Panc1 (cell line): ENCODE results near the gene ADAM12.

Experiments
- CTCF ChIP-seq: fragments of 450-650 bp; IDR thresholded peaks from 2 replicates; pipeline ENCODE4 v1.5.1; 2017; ENCODE audit warnings: mild to moderate bottlenecking
- POLR2AphosphoS5 ChIP-seq: IDR thresholded peaks from 2 replicates; pipeline ENCODE4 v1.6.1; 2012; ENCODE audit warnings: mild to moderate bottlenecking, low read depth, low read length, moderate library complexity
- SIN3A ChIP-seq: IDR thresholded peaks from 2 replicates; pipeline ENCODE4 v1.6.1; 2012; ENCODE audit warnings: low read depth, mild to moderate bottlenecking, low read length, moderate library complexity, borderline replicate concordance; ENCODE audit not compliant: insufficient read depth
- TCF7L2 ChIP-seq: IDR thresholded peaks from 2 replicates; pipeline ENCODE4 v1.6.1; 2011; ENCODE audit warnings: mild to moderate bottlenecking, low read depth, low read length, inconsistent platforms
- TF ChIP-seq, protein P1 (sequence below), 2 experiments: IDR thresholded peaks; 2 replicates each; pipeline ENCODE4 v1.6.1; 2011 to 2012; ENCODE audit warnings: low read depth in 2 of 2, control low read depth in 1 of 2, low read length in 1 of 2, mild to moderate bottlenecking in 1 of 2, moderate library complexity in 1 of 2; ENCODE audit not compliant: insufficient read depth in 1 of 2

GRCh38 chr10:126084369-126084768 is 303.9 kb downstream of the ADAM12 start:
- TF ChIP-seq POLR2AphosphoS5 (no peak), SIN3A (no peak), CTCF (no peak), TCF7L2 (no peak)
- TF ChIP-seq, protein P1, sequence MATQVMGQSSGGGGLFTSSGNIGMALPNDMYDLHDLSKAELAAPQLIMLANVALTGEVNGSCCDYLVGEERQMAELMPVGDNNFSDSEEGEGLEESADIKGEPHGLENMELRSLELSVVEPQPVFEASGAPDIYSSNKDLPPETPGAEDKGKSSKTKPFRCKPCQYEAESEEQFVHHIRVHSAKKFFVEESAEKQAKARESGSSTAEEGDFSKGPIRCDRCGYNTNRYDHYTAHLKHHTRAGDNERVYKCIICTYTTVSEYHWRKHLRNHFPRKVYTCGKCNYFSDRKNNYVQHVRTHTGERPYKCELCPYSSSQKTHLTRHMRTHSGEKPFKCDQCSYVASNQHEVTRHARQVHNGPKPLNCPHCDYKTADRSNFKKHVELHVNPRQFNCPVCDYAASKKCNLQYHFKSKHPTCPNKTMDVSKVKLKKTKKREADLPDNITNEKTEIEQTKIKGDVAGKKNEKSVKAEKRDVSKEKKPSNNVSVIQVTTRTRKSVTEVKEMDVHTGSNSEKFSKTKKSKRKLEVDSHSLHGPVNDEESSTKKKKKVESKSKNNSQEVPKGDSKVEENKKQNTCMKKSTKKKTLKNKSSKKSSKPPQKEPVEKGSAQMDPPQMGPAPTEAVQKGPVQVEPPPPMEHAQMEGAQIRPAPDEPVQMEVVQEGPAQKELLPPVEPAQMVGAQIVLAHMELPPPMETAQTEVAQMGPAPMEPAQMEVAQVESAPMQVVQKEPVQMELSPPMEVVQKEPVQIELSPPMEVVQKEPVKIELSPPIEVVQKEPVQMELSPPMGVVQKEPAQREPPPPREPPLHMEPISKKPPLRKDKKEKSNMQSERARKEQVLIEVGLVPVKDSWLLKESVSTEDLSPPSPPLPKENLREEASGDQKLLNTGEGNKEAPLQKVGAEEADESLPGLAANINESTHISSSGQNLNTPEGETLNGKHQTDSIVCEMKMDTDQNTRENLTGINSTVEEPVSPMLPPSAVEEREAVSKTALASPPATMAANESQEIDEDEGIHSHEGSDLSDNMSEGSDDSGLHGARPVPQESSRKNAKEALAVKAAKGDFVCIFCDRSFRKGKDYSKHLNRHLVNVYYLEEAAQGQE (IDR thresholded peaks at IDR 0.05; ENCODE audit: insufficient read depth in 1 of 2, low read depth in 2 of 2, low read length in 1 of 2), result no peak
